Measurements from ENCODE around the gene GABRR1. TPM values are rescaled to one million over a fixed set of nuclear protein-coding genes. Genes with fewer than 3 reads are reported as not detected.

Gene GABRR1
- total RNA-seq, 1 experiment from 2014 or later = 0.33 TPM

- H3K23ac ChIP-seq (ENCODE audit: insufficient read length, low read depth, low read length) = no peak overlapping the region
- no peaks in the 10 kb centered on the region; a peak in 1 of 7 replicates for H3K36me3 Mint-ChIP-seq (ENCODE audit: insufficient read depth in 1 of 3, low read depth in 3 of 3)
- no peak overlapping the region for H3T11ph ChIP-seq (ENCODE audit: low read length)
- TF ChIP-seq, protein P1, sequence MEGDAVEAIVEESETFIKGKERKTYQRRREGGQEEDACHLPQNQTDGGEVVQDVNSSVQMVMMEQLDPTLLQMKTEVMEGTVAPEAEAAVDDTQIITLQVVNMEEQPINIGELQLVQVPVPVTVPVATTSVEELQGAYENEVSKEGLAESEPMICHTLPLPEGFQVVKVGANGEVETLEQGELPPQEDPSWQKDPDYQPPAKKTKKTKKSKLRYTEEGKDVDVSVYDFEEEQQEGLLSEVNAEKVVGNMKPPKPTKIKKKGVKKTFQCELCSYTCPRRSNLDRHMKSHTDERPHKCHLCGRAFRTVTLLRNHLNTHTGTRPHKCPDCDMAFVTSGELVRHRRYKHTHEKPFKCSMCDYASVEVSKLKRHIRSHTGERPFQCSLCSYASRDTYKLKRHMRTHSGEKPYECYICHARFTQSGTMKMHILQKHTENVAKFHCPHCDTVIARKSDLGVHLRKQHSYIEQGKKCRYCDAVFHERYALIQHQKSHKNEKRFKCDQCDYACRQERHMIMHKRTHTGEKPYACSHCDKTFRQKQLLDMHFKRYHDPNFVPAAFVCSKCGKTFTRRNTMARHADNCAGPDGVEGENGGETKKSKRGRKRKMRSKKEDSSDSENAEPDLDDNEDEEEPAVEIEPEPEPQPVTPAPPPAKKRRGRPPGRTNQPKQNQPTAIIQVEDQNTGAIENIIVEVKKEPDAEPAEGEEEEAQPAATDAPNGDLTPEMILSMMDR (conservative IDR thresholded peaks at IDR 0.05) = no peak
- H3K4me1 ChIP-seq (ENCODE audit: insufficient read depth, low read length) = no peaks in the 10 kb centered on the region
- H4K5ac ChIP-seq (ENCODE audit: insufficient read length, low read depth, low read length) = no peak overlapping the region
- no peak overlapping the region for H2BK15ac ChIP-seq (ENCODE audit: low read depth, low read length)
- no peak overlapping the region for H2BK12ac ChIP-seq (ENCODE audit: insufficient read length, low read depth, low read length)
- no peaks in the 10 kb centered on the region for H3K79me1 ChIP-seq (ENCODE audit: insufficient read depth, low read depth, low read length, poor library complexity, severe bottlenecking)
- no peak overlapping the region for H2BK20ac ChIP-seq (ENCODE audit: low read depth, low read length, poor library complexity, severe bottlenecking)
- no CpG with 5 or more reads among the region's 4 CpGs for WGBS (ENCODE audit: extremely low coverage, insufficient read length, low lambda C conversion rate)
- no peak overlapping the region for H3K27ac ChIP-seq (ENCODE audit: insufficient read length, low read depth, low read length)
- no peak overlapping the region for H3K9ac ChIP-seq (ENCODE audit: extremely low read depth, insufficient read length, low read length)
- no peak overlapping the region for H4K8ac ChIP-seq (replicated peaks; ENCODE audit: insufficient read length, low read depth, low read length)
- H3K9me3 Mint-ChIP-seq = peaks cover 0 to 3% of the 10 kb centered on the region in 2 experiments; a peak in 1 of 5 replicates
- H2AK5ac ChIP-seq (ENCODE audit: insufficient read length, low read length) = no peak overlapping the region
- no peaks in the 10 kb centered on the region for H3K79me2 ChIP-seq (ENCODE audit: insufficient read depth, low read length)
- H3K9me3 ChIP-seq (ENCODE audit: control insufficient read depth, low read depth, low read length) = no peaks in the 10 kb centered on the region
- no peak overlapping the region for H3K18ac ChIP-seq (ENCODE audit: insufficient read length, low read depth, low read length)
- DNase-seq = no peak
- no peak overlapping the region for H2BK120ac ChIP-seq (ENCODE audit: low read depth, low read length, poor library complexity, severe bottlenecking)
- no peak overlapping the region for H3K4me2 ChIP-seq (ENCODE audit: insufficient read depth, insufficient read length, low read length)
- H3K4ac ChIP-seq (ENCODE audit: low read depth, low read length) = no peak overlapping the region
- H3K14ac ChIP-seq (ENCODE audit: insufficient read depth, low read length) = no peak overlapping the region
- H4K91ac ChIP-seq (ENCODE audit: insufficient read length, low read depth, low read length) = no peak overlapping the region
- H3K27me3 Mint-ChIP-seq (ENCODE audit: low read depth) = peaks cover 4% of the 10 kb centered on the region
- H3K4me1 Mint-ChIP-seq = 0 out of 4 replicates have a peak, but pooled peaks cover 0 to 4% of the 10 kb centered on the region in 2 experiments
- no peak overlapping the region for H3K4me3 Mint-ChIP-seq
- H2BK5ac ChIP-seq (ENCODE audit: insufficient read length, low read length) = no peak overlapping the region
- H3K27ac Mint-ChIP-seq = no peak overlapping the region; a peak in 1 of 7 replicates
- H4K20me1 ChIP-seq (ENCODE audit: control insufficient read depth, insufficient read depth, insufficient read length) = no peaks in the 10 kb centered on the region
- H2AFZ ChIP-seq (ENCODE audit: low read length) = no peak overlapping the region
- H3K27me3 ChIP-seq (ENCODE audit: insufficient read depth, low read length) = no peaks in the 10 kb centered on the region
- no peak overlapping the region for H3K56ac ChIP-seq (ENCODE audit: insufficient read length, low read depth, low read length)
- H3K23me2 ChIP-seq (ENCODE audit: insufficient read length, low read depth, low read length, poor library complexity, severe bottlenecking) = no peaks in the 10 kb centered on the region
These were observed 38.3 kb upstream of the GABRR1 start for GRCh38 chr6:89255417-89255816.
